ENCODE measurements around the gene KXD1. TPM values are rescaled to one million over a fixed set of nuclear protein-coding genes. Genes with fewer than 3 reads are reported as not detected.

The KXD1 gene
- total RNA-seq, 4 donors from 2014 or later: 129 to 155 (median 149) TPM

GRCh38 chr19:18574691-18575291 lies 17.1 kb downstream of the KXD1 start:
- DNase-seq (ENCODE audit: extremely low spot score): no peak
- H3K27me3 ChIP-seq: no peaks in the 10 kb centered on the region
- intact Hi-C loops (cut with DNase I): no loop called here
- H3K9me3 ChIP-seq: no peaks in the 10 kb centered on the region
- peaks cover 35 to 56% (median 45%) of the 10 kb centered on the region in 4 donors for H3K36me3 ChIP-seq
- no peak overlapping the region for H3K27ac ChIP-seq (replicated peaks in 1 of 4)
- peaks cover 22 to 26% (median 24%) of the 10 kb centered on the region in 4 donors for H3K4me1 ChIP-seq
- H3K4me3 ChIP-seq: no peak overlapping the region
- TF ChIP-seq POLR2A (IDR thresholded peaks at IDR 0.05; ENCODE audit: low read depth) (no peak), CTCF (IDR thresholded peaks at IDR 0.05) (no peak), POLR2AphosphoS5 (IDR thresholded peaks at IDR 0.05) (no peak), EP300 (IDR thresholded peaks at IDR 0.05) (no peak)
- 88% methylated on average over 11 of the region's 18 CpGs for WGBS

GRCh38 chr19:18576383-18576782 lies 18.7 kb downstream of the KXD1 start:
- intact Hi-C loops (cut with DNase I): no loop called here
- Histone ChIP-seq H3K36me3 (peaks cover 35 to 55% (median 45%) of the 10 kb centered on the region in 4 donors), H3K27ac (replicated peaks in 1 of 4) (no peak overlapping the region), H3K4me1 (peaks cover 16 to 20% (median 19%) of the 10 kb centered on the region in 4 donors), H3K27me3 (no peaks in the 10 kb centered on the region), H3K9me3 (no peaks in the 10 kb centered on the region), H3K4me3 (no peak overlapping the region)
- TF ChIP-seq CTCF (IDR thresholded peaks at IDR 0.05) (no peak), EP300 (IDR thresholded peaks at IDR 0.05) (no peak), POLR2A (IDR thresholded peaks at IDR 0.05; ENCODE audit: low read depth) (no peak), POLR2AphosphoS5 (IDR thresholded peaks at IDR 0.05) (no peak)
- no peak for DNase-seq (ENCODE audit: extremely low spot score)
- WGBS: 93% methylated on average over 7 of the region's 8 CpGs

GRCh38 chr19:18577365-18577914 lies 19.8 kb downstream of the KXD1 start:
- TF ChIP-seq POLR2AphosphoS5 (IDR thresholded peaks at IDR 0.05) (no peak), POLR2A (IDR thresholded peaks at IDR 0.05; ENCODE audit: low read depth) (no peak), EP300 (IDR thresholded peaks at IDR 0.05) (no peak), CTCF (IDR thresholded peaks at IDR 0.05) (no peak)
- Histone ChIP-seq H3K27me3 (no peaks in the 10 kb centered on the region), H3K9me3 (no peaks in the 10 kb centered on the region), H3K4me1 (peaks cover 12 to 17% (median 15%) of the 10 kb centered on the region in 4 donors), H3K27ac (replicated peaks in 1 of 4) (no peak overlapping the region), H3K4me3 (no peak overlapping the region), H3K36me3 (peaks cover 35 to 55% (median 45%) of the 10 kb centered on the region in 4 donors)
- intact Hi-C loops (cut with DNase I): no loop called here
- DNase-seq (ENCODE audit: extremely low spot score): no peak
- 93% methylated on average over 19 of the region's 21 CpGs for WGBS

GRCh38 chr19:18580311-18580710 lies 22.6 kb downstream of the KXD1 start:
- H3K9me3 ChIP-seq: no peaks in the 10 kb centered on the region
- H3K36me3 ChIP-seq: peaks cover 14 to 33% (median 24%) of the 10 kb centered on the region in 4 donors
- H3K27me3 ChIP-seq: no peaks in the 10 kb centered on the region
- no peak for DNase-seq (ENCODE audit: extremely low spot score)
- TF ChIP-seq CTCF (IDR thresholded peaks at IDR 0.05) (no peak), POLR2AphosphoS5 (IDR thresholded peaks at IDR 0.05) (no peak), EP300 (IDR thresholded peaks at IDR 0.05) (no peak), POLR2A (IDR thresholded peaks at IDR 0.05; ENCODE audit: low read depth) (no peak)
- H3K27ac ChIP-seq (replicated peaks in 1 of 4): no peak overlapping the region
- H3K4me1 ChIP-seq: no peaks in the 10 kb centered on the region
- no peak overlapping the region for H3K4me3 ChIP-seq
- intact Hi-C loops (cut with DNase I): no loop called here
- 73% methylated on average over 7 of the region's 7 CpGs for WGBS

All from esophagus muscularis mucosa (tissue), 4 donors.